H1 (cell line): ENCODE measurements around the gene EPHB6. TPM values are rescaled to one million over a fixed set of nuclear protein-coding genes. Genes with fewer than 3 reads are reported as not detected.

Source experiments
- CTCF ChIA-PET: fragments of 300-600 bp; sonication (Branson Sonifier 250); formaldehyde crosslinking; loops from one replicate; lab custom pipeline; 2021; ENCODE audit not compliant: partially characterized antibody; lab: Charles Lee
- POLR2A ChIA-PET: fragments of 300-600 bp; sonication (Branson Sonifier 250); formaldehyde crosslinking; loops from one replicate; lab custom pipeline; 2021; ENCODE audit warnings: inconsistent platforms; ENCODE audit not compliant: partially characterized antibody; lab: Charles Lee
- DNase-seq, 2 experiments: peaks; one replicate each; pipeline versions ENCODE4 v3.0.0 to v3.0.0-alpha.2; 2010 to 2022; ENCODE audit warnings: low spot score in 2 of 2, low read depth in 1 of 2, mixed read lengths in 1 of 2
- FAIRE-seq: peaks from 2 replicates; lab custom pipeline; 2011; peaks lifted over from hg19 to GRCh38; lab: Jason Lieb, UNC
- H2AFZ ChIP-seq: 2 replicates; pipeline ENCODE4 v1.8.1; 2012; ENCODE audit warnings: low read length, inconsistent platforms
- H2AK5ac ChIP-seq: 2 replicates; pipeline ENCODE4 v1.6.1; 2013; ENCODE audit warnings: low read depth, low read length
- H2BK120ac ChIP-seq: replicated peaks from 2 replicates; pipeline ENCODE3; 2013; ENCODE audit warnings: low read depth, low read length, inconsistent platforms
- H2BK12ac ChIP-seq: 2 replicates; pipeline ENCODE4 v1.6.1; 2013; ENCODE audit warnings: low read depth, low read length
- H2BK15ac ChIP-seq: 2 replicates; pipeline ENCODE4 v1.6.1; 2013; ENCODE audit warnings: low read length
- H2BK20ac ChIP-seq: 2 replicates; pipeline ENCODE4 v1.6.1; 2013; ENCODE audit warnings: low read length
- H2BK5ac ChIP-seq: 2 replicates; pipeline ENCODE4 v1.6.1; 2013; ENCODE audit warnings: low read depth, low read length
- H3K14ac ChIP-seq: 2 replicates; pipeline ENCODE4 v1.6.1; 2013; ENCODE audit warnings: inconsistent platforms; ENCODE audit not compliant: insufficient read length
- H3K18ac ChIP-seq: 2 replicates; pipeline ENCODE4 v1.6.1; 2013; ENCODE audit warnings: low read length; ENCODE audit errors: extremely low read depth
- H3K23ac ChIP-seq: 2 replicates; pipeline ENCODE4 v1.6.1; 2013; ENCODE audit warnings: inconsistent platforms; ENCODE audit not compliant: insufficient read length
- H3K23me2 ChIP-seq: 2 replicates; pipeline ENCODE4 v1.6.1; 2013; ENCODE audit warnings: low read depth, low read length
- H3K27ac ChIP-seq: 2 replicates; pipeline ENCODE4 v1.6.1; 2011; ENCODE audit warnings: low read depth, low read length, inconsistent platforms
- H3K27me3 ChIP-seq, 4 experiments: replicated peaks in 1 of 4; 1 replicate in 1 of 4; 2 replicates in 3 of 4; pipeline versions ENCODE4 v1.6.1 to v1.8.1; 2011 to 2013; ENCODE audit warnings: low read length in 3 of 4, mild to moderate bottlenecking in 3 of 4, inconsistent platforms in 2 of 4, mixed read lengths in 2 of 4, moderate library complexity in 1 of 4; ENCODE audit not compliant: control insufficient read depth in 3 of 4, insufficient read depth in 3 of 4; ENCODE audit errors: extremely low read depth in 1 of 4
- H3K36me3 ChIP-seq, 4 experiments: 2 replicates each; pipeline versions ENCODE4 v1.6.1 to v1.8.1; 2011 to 2013; ENCODE audit warnings: mild to moderate bottlenecking in 4 of 4, low read length in 3 of 4, moderate library complexity in 2 of 4, control low read depth in 1 of 4, inconsistent platforms in 1 of 4; ENCODE audit not compliant: insufficient read depth in 4 of 4, control insufficient read depth in 2 of 4
- H3K4ac ChIP-seq: replicated peaks from 2 replicates; pipeline ENCODE3; 2013; ENCODE audit warnings: low read length, low read depth, mixed read lengths, inconsistent platforms; ENCODE audit not compliant: insufficient read length
- H3K4me1 ChIP-seq, 4 experiments: replicated peaks in 1 of 4; 1 replicate in 1 of 4; 2 replicates in 3 of 4; pipeline versions ENCODE4 v1.6.1 to v1.8.1; 2011 to 2013; ENCODE audit warnings: low read length in 3 of 4, inconsistent platforms in 2 of 4, mixed read lengths in 1 of 4; ENCODE audit not compliant: insufficient read depth in 4 of 4, control insufficient read depth in 3 of 4
- H3K4me2 ChIP-seq, 2 experiments: 2 replicates each; pipeline versions ENCODE4 v1.6.1 to v1.8.1; 2011 to 2013; ENCODE audit warnings: low read depth in 2 of 2, low read length in 2 of 2, control low read depth in 1 of 2, inconsistent platforms in 1 of 2, mild to moderate bottlenecking in 1 of 2; ENCODE audit not compliant: insufficient read depth in 1 of 2
- H3K4me3 ChIP-seq, 4 experiments: fragments of 200-600, 300-600 bp in 1 of 4; sonication (generic), shearing (Covaris generic), sonication (Bioruptor Twin) in 1 of 4; 2 replicates each; pipeline versions ENCODE4 v1.5.1 to v1.8.1; 2011 to 2016; ENCODE audit warnings: low read length in 4 of 4, low read depth in 3 of 4, control low read depth in 2 of 4, inconsistent platforms in 2 of 4, mild to moderate bottlenecking in 2 of 4, mixed read lengths in 1 of 4, moderate library complexity in 1 of 4; ENCODE audit not compliant: insufficient read depth in 2 of 4; ENCODE audit errors: extremely low read depth in 1 of 4
- H3K56ac ChIP-seq: replicated peaks from 2 replicates; pipeline ENCODE3; 2013; ENCODE audit warnings: low read depth, mild to moderate bottlenecking, mixed read lengths, low read length, inconsistent platforms; ENCODE audit not compliant: insufficient read length
- H3K79me1 ChIP-seq: 2 replicates; pipeline ENCODE4 v1.6.1; 2013; ENCODE audit warnings: low read depth, low read length, control low read depth
- H3K79me2 ChIP-seq, 2 experiments: 2 replicates each; pipeline versions ENCODE4 v1.6.1 to v1.8.1; 2012 to 2013; ENCODE audit warnings: low read length in 2 of 2, mild to moderate bottlenecking in 2 of 2, inconsistent platforms in 1 of 2; ENCODE audit not compliant: insufficient read depth in 2 of 2, control insufficient read depth in 1 of 2
- H3K9ac ChIP-seq, 4 experiments: replicated peaks in 1 of 4; 1 replicate in 1 of 4; 2 replicates in 3 of 4; pipeline versions ENCODE4 v1.6.1 to v1.8.1; 2011 to 2013; ENCODE audit warnings: low read depth in 3 of 4, low read length in 3 of 4, control low read depth in 2 of 4, mild to moderate bottlenecking in 2 of 4, moderate library complexity in 2 of 4, inconsistent platforms in 1 of 4; ENCODE audit errors: extremely low read depth in 1 of 4
- H3K9me3 ChIP-seq, 2 experiments: 2 replicates each; pipeline versions ENCODE4 v1.6.1 to v1.8.1; 2012 to 2013; ENCODE audit warnings: mild to moderate bottlenecking in 2 of 2, moderate library complexity in 2 of 2, control low read depth in 1 of 2, inconsistent platforms in 1 of 2, low read depth in 1 of 2, low read length in 1 of 2, mixed read lengths in 1 of 2; ENCODE audit not compliant: insufficient read depth in 2 of 2
- H4K20me1 ChIP-seq, 2 experiments: replicated peaks in 1 of 2; 2 replicates each; pipeline versions ENCODE3 to v1.8.1; 2011 to 2013; ENCODE audit warnings: inconsistent platforms in 2 of 2, low read length in 2 of 2, mild to moderate bottlenecking in 1 of 2; ENCODE audit not compliant: insufficient read depth in 2 of 2, control insufficient read depth in 1 of 2
- H4K5ac ChIP-seq: 2 replicates; pipeline ENCODE4 v1.6.1; 2013; ENCODE audit warnings: low read length, low read depth, mixed read lengths, inconsistent platforms; ENCODE audit not compliant: insufficient read length
- H4K8ac ChIP-seq: 2 replicates; pipeline ENCODE4 v1.8.0; 2013; ENCODE audit warnings: mild to moderate bottlenecking, moderate library complexity, low read length, inconsistent platforms; ENCODE audit not compliant: insufficient read depth; ENCODE audit errors: extremely low read depth
- H4K91ac ChIP-seq: replicated peaks from 2 replicates; pipeline ENCODE3; 2013; ENCODE audit warnings: low read length, mixed read lengths, inconsistent platforms; ENCODE audit not compliant: insufficient read length
- BACH1 ChIP-seq: IDR thresholded peaks from 2 replicates; pipeline ENCODE4 v1.6.1; 2012; ENCODE audit warnings: low read length, improper control_type of control experiment
- SP2 ChIP-seq: IDR thresholded peaks from 2 replicates; pipeline ENCODE4 v1.6.1; 2012; ENCODE audit warnings: mild to moderate bottlenecking, low read length, inconsistent platforms
- WGBS, 2 experiments: shearing (Covaris generic) in 1 of 2; methylation state at CpG; one replicate each; pipeline versions ENCODE4 v1.1.6 to v1.1.7; 2013 to 2015; ENCODE audit warnings: low lambda C conversion rate in 2 of 2, mixed read lengths in 2 of 2, inconsistent platforms in 1 of 2, low coverage in 1 of 2, missing lambda C conversion rate in 1 of 2; ENCODE audit not compliant: insufficient replicate concordance in 2 of 2, insufficient coverage in 1 of 2, insufficient read length in 1 of 2; ENCODE audit errors: extremely low coverage in 1 of 2, missing lambda C conversion rate in 1 of 2; 5-methylcytosine and 5-hydroxymethylcytosine counted together
- polyA plus RNA-seq, 7 experiments: library from polyadenylated mRNA; depleted of rRNA in 3 of 7; stranded (reverse) in 5 of 7; unstranded in 2 of 7; fragments of >200 nt in 5 of 7; fragments of 200-250 nt in 2 of 7; gene quantifications; 1 replicate in 5 of 7; 2 replicates in 1 of 7; 4 replicates in 1 of 7; pipeline versions ENCODE4 v1.2.1 to v1.2.3, GENCODE V29; 2011 to 2013; ENCODE audit warnings: missing spikeins in 2 of 7, mixed read lengths in 2 of 7
- total RNA-seq: library from RNA; stranded (reverse); fragmentation: NEBNext Ultra II Directional; extraction: Animal tissue kit (Norgen Biotek cat#: 25700); gene quantifications from 2 replicates; pipeline ENCODE4 v1.2.1, GENCODE V29; 2021

Gene EPHB6
- total and polyA plus RNA-seq, 2 of the 8 experiments (the other 6 are each of a cell fraction or from before 2014, with no cell fraction given): 19.7 TPM

DNA sequence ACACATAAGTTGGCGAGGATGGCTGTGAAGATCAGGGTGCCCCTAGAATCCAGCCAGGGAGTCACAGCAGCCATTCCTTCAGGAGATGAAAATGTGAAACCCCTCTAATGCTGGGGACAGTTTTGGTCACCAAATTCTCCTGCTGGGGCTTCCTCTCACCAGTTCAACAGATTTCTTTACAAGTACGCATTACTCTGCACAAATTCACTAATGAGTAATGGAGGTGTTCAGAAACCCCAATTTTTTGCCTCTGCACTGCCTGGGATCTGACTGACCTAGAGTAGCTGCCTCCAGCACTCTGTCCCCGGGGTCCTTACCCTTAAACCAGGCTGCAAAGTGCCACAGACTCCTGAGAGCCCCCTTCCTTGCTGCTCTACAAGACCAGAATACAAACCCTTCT lies 62.6 kb downstream of the EPHB6 start:
- no peak overlapping the region for H3K4me2 ChIP-seq
- H3K18ac ChIP-seq: no peak overlapping the region
- H3K79me1 ChIP-seq: no peaks in the 10 kb centered on the region
- TF ChIP-seq SP2: no peak
- no peak for TF ChIP-seq BACH1
- no peak overlapping the region for H2AFZ ChIP-seq
- no peak overlapping the region for H2BK20ac ChIP-seq
- DNase-seq: no peak
- no peak overlapping the region for H3K56ac ChIP-seq
- H3K23me2 ChIP-seq: no peaks in the 10 kb centered on the region
- H2BK120ac ChIP-seq: no peak overlapping the region
- H3K4ac ChIP-seq: no peak overlapping the region
- no peaks in the 10 kb centered on the region for H3K79me2 ChIP-seq
- no peak overlapping the region for H3K23ac ChIP-seq
- no peak overlapping the region for H3K4me3 ChIP-seq
- H3K27me3 ChIP-seq: no peaks in the 10 kb centered on the region
- CTCF ChIA-PET: interaction anchor here (1.2 to 4.3 kb wide), 6 partner anchors 8 to 37 kb away, joined by 4 to 31 read pairs (median 12); partner anchors contain the start of gene LLCFC1
- no peak overlapping the region for H3K27ac ChIP-seq
- no peak overlapping the region for H4K8ac ChIP-seq
- no peak overlapping the region for H2BK5ac ChIP-seq
- H3K9ac ChIP-seq: no peak overlapping the region
- H3K9me3 ChIP-seq: no peaks in the 10 kb centered on the region
- no peak overlapping the region for H2BK12ac ChIP-seq
- 87% methylated on average over 3 of the region's 3 CpGs; no CpG with 5 or more reads in 1 of the 2 experiments for WGBS, 2 experiments
- H3K36me3 ChIP-seq: no peaks in the 10 kb centered on the region
- no peaks in the 10 kb centered on the region for H4K20me1 ChIP-seq
- no peak overlapping the region for H4K5ac ChIP-seq
- no peak overlapping the region for H3K14ac ChIP-seq
- no peak overlapping the region for H2AK5ac ChIP-seq
- no peak overlapping the region for H2BK15ac ChIP-seq
- no peak overlapping the region for H4K91ac ChIP-seq
- no peaks in the 10 kb centered on the region for H3K4me1 ChIP-seq
- POLR2A ChIA-PET: no interaction called here
- no peak for FAIRE-seq
